ENCODE results near the gene TPO.
"Not testable (repeated sequence)": the region's sequence is repeated elsewhere in the genome, so short reads cannot be mapped to it uniquely, and the experiment has no call there.

Gene TPO

GRCh38 chr2:1405967-1406366 lies 7.3 kb upstream of the TPO start:
- DNase-seq (ENCODE audit: low read depth), result no peak

DNA sequence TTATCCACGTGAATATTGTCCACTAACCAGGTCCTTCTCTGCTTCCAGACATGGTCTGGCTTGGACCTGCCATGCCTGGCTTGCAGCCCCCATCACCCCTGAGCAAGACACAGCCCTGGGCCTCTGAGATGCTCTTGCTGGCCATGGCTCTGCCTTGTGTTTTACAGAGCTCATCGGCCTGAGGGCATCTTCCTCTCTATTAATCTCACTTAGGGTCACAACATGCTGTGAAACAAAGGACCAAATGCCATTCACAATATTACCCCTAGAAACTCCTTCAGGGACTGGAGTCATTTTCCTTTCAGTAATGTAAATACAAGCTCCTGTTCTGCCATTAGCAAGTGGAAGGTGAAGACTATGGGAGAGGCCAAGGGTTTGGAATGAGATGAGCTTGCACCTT lies 6.8 kb upstream of the TPO start:
- no peak for DNase-seq (ENCODE audit: low read depth)

GRCh38 chr2:1407950-1408675 lies 5.2 kb upstream of the TPO start:
- no peak for DNase-seq (ENCODE audit: low read depth)

GRCh38 chr2:1414121-1414520 lies 858 bp downstream of the TPO start:
- DNase-seq (ENCODE audit: low read depth), result no peak

DNA sequence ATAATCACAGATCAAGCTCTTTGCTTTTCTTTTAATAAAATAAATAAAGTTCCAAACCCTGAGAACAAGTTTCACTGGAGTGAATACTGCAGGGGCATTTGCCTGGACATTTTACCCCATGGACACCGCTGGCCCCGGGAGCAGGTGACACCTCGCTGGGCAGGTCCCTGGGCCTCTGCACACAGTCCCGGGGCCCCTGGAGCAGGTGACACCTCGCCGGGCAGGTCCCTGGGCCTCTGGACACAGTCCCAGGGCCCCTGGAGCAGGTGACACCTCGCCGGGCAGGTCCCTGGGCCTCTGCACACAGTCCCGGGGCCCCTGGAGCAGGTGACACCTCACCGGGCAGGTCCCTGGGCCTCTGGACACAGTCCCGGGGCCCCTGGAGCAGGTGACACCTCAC lies 1.6 kb downstream of the TPO start:
- DNase-seq (ENCODE audit: low read depth), result not testable (repeated sequence)

DNA sequence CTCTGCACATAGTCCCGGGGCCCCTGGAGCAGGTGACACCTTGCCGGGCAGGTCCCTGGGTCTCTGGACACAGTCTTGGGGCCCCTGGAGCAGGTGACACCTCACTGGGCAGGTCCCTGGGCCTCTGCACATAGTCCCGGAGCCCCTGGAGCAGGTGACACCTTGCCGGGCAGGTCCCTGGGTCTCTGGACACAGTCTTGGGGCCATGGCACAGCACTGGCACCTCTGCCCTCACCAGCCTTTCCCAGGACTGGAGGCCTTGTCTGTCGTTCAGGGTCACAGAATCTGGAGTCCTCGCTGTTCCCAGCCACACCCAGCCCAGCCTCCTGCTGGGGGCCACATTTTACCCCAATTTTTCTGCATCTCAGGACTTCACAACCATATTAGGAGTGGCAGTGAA lies 2.2 kb downstream of the TPO start:
- DNase-seq (ENCODE audit: low read depth), result no peak

DNA sequence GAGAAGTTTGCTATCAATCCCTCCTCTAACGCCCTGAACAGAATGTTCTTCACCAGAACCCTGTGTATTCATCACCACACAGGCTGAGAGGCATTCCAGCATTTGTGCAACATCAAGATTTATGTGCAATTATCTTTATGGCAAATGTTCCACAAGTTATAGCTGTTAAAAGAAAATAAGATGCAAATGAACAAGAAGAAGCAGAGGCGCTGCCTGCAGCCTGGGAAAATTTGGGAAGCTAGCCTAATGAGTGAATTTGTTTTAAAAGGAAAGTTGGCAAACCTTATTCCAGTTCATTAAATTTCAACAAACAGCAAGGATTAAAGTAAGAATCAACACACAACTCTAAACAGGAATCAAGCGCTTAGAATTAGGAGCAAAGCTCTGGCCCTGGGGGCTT lies 5.3 kb downstream of the TPO start:
- DNase-seq (ENCODE audit: low read depth), result no peak

GRCh38 chr2:1420746-1421480 lies 7.7 kb downstream of the TPO start:
- no peak for DNase-seq (ENCODE audit: low read depth)

DNA sequence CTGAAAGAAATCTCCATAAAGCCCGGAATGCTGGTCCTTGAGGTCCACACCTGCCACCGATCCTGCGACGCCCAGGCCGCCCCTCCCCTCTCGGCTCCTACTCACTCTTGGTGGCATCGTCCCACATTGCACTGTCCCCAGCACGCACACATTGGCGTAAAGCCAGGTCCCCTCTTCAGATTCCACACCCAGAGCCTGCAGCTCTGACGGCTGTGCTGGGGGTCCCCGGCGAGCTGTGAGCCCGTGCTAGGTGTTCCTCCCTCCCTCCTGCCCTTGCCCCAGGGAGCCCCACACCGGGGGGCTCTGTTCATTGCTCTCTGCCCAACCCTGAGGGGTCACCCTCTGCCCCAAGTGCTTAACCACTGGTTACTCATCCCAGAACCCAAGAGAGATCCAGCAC lies 8.5 kb downstream of the TPO start:
- DNase-seq (ENCODE audit: low read depth), result no peak

DNA sequence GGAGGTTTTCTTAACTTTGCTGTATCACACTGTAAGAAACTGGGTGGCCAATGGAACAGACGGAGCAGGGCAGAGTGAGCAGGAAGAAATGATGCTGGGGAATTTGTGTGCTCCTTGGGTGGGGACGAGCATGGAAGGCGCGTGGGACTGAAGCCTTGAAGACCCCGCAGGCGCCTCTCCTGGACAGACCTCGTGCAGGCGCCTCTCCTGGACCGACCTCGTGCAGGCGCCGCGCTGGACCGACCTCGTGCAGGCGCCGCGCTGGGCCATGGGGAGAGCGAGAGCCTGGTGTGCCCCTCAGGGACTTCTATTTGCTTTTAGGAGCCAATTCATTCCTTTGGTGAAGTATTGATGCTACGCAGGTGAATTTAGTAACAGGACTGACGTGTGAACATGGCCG lies 8.9 kb downstream of the TPO start:
- DNase-seq (ENCODE audit: low read depth), result no peak

GRCh38 chr2:1422716-1423285 lies 9.5 kb downstream of the TPO start:
- DNase-seq (ENCODE audit: low read depth), result no peak

DNA sequence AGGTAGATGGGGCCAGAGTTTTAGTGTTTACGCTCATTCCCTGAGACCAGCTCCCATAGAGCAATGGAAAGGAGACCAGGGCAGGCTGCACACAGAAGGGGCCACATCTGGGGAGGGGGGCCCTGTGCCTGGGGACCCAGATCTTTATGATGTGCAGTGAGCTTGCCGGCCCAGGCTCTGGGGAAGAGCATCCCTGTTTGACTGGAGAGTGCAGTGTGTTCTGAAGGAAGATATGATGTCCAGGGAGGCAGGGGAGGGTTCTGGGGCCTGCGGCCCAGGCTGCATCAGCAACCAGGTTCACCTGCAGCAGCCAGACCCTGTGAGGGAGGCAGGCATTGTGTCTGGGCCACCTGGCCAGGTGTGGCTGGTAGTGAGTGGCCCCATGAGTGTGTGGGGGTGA lies 13.8 kb downstream of the TPO start:
- DNase-seq (ENCODE audit: low read depth), result no peak

DNA sequence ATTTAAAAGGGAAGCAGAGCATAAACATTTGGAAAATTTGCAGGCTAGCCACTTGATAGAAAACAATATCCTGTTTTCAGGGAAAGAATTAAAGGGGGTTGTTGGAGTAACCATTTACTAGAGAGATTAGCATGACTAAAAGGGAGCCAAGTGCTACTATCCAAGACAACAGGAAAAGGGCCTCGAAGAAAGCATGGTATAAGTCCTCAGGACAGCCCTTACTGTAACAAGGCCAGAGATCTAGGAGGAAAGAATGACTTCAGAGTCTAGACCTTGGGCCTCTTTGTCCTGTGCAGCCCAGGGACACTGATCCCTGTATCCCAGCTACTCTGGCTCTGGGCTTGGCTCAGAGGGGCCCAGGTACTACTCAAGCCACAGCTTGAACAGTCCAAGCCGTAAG lies 16.6 kb downstream of the TPO start:
- no peak for DNase-seq (ENCODE audit: low read depth)

DNA sequence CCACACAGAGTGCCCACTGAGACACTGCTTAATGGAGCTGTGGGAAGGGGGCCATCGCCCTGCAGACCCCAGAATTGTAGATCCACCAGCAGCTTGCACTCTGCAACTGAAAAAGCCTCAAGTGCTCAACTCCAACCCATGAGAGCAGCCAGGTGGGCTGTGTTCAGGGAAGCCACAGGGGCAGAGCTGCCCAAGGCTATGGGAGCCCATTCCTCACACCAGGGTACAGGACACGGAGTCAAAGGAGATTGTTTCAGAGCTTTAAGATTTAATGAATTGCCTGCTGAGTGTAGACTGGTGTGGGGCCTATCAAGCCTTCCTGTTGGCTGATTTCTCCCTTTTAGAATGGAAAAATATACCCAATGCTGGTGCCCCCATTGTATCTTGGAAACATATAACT lies 17.2 kb downstream of the TPO start:
- no peak for DNase-seq (ENCODE audit: low read depth)

DNA sequence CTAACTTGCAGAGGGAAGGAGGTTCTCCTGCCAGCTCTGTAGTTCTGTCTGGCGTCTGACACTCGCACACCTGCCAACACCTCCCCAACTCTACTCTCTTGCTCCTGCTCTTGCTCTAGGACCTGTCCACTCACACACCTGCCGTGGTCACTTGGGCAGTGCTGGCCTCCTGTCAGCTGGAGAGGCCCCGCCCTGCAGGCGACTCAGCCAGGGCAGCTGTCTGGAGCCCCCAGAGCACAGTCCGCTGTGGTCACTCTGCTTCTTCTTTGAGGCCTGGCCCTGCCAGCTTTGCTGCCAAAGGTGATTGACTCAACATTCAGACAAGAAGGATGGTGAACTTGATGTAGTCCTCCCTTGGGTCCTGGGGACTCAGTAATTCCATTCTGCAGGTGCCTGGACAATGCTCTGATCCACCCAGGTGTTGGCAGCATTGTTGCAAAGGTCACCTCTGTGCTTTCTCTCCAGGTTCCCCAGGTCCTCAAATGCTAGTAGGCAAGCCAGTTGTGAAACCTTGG lies 18.7 kb downstream of the TPO start:
- no peak for DNase-seq (ENCODE audit: low read depth)

DNA sequence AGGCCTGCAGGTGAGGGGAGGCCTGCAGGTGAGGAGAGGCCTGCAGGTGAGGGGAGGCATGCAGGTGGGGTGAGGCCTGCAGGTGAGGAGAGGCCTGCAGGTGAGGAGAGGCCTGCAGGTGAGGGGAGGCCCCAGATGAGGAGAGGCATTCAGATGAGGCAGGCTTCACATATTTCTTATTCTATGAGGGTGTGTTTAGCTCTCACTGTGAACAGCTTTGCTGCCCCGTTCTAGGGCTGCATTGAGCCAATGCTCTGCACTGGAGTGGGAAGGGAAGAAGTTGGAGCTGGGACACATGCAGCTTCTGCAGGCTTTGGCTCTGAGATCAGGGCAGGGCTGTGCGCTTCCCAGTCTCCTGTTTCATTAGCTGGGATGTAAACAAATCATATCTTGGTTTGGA lies 19.5 kb downstream of the TPO start:
- no peak for DNase-seq (ENCODE audit: low read depth)

GRCh38 chr2:1436369-1436768 lies 23.1 kb downstream of the TPO start:
- DNase-seq (ENCODE audit: low read depth), result no peak

- DNase-seq (ENCODE audit: low read depth), result no peak
Observed at GRCh38 chr2:1437101-1437500, 23.8 kb downstream of the TPO start.

- DNase-seq (ENCODE audit: low read depth), result no peak
Observed at GRCh38 chr2:1437537-1437936, 24.3 kb downstream of the TPO start.

GRCh38 chr2:1438972-1439371 lies 25.7 kb downstream of the TPO start:
- DNase-seq (ENCODE audit: low read depth), result no peak

- no peak for DNase-seq (ENCODE audit: low read depth)
Observed at GRCh38 chr2:1440581-1440980, 27.3 kb downstream of the TPO start.

GRCh38 chr2:1446301-1446700 lies 33.0 kb downstream of the TPO start:
- no peak for DNase-seq (ENCODE audit: low read depth)

DNA sequence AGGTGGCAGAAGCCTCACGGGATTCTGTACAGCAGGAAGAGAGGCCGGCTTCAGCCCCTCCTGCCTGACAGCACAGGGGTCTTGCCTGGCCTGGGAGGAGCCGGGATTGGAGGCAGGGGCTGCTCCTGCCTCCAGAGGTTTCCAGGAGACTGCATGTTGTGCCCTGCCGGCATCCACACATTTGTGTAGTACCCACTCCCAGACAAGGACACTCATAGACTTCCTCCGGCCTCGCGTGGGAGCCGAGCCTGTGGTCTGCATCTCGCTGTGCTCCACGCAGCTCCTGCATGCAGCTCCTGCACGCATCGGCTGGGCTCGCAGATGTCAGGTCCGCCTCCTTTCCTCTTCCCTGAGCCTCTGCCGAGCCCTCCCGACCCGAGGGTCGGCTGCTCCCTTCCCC lies 34.7 kb downstream of the TPO start:
- no peak for DNase-seq (ENCODE audit: low read depth)
